Stimulated activated CD8-positive, alpha-beta memory T cell treated with anti-CD3 and anti-CD28 coated beads, Interleukin-15, amount 100 ng/mL, for 24 hours (primary cell): ENCODE data around the gene EBPL.
"Not testable (repeated sequence)": the region's sequence is repeated elsewhere in the genome, so short reads cannot be mapped to it uniquely, and the experiment has no call there.

Source experiments
- DNase-seq: peaks from one replicate; pipeline ENCODE4 v3.0.0-alpha.2; 2020; ENCODE audit warnings: low read depth

Gene EBPL

DNA sequence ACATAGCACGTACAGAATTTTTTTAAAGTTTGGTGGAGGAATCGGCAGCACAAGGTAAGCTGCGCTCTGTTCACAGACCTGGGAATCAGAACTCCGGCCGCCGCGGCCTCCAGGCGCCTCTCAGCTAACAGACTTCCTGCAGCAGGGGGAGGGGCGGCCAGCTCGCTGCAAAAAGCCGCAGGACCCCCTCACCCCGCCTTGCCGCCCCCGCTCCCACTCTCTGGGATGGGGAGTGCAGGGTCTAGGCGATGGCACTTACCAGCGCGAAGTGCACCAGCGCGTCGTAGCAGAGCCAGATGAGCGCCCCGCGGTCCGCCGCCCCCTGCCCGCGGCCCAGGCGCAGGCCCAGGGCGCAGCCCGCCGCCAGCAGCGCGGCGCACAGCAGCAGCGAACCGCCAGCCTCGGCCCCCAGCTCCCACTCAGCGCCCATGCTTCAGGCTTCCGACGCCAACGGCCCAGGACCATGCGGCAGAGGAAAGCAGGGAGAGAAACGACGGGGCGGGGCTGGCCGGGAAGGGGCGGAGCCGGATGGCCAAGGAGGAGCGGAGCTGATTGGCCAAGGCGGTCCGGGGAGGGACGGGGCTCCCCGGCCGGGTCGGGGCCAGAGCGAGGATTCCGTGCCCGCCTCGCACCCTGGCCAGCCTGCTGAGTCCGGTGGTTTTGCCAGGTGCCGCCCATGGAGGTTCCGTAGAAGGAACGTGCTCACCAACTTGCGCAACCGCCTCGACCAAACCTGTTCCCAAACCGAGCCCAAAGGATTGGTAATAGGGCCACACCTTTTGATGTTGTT lies at the start of gene EBPL:
EBPL (minus strand) TSS at position 492 of the 790 bp plus-strand sequence; CDS start at position 430, 62 bp downstream.
- DNase-seq = peak; percentile 75

DNA sequence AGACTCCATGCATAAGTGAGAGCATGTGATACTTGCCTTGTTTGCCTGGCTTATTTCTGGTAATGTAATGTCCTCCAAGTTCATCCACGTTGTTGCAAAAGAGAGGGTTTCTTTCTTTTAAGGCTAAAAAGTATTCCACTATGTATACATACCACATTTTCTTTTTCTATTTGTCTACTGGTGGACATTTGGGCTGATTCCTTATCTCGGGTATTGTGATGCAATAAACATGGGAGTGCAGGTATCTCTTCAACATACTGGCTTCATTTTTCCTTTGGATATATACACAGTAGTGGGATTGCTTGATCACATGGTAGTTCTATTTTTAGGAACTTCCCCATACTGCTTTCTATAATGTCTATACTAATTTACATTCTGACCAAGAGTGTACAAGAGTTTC lies 49.6 kb upstream of the EBPL start:
- no peak for DNase-seq

- DNase-seq = no peak
These were observed 48.4 kb upstream of the EBPL start for GRCh38 chr13:49739498-49740187.

- DNase-seq = no peak
These were observed 42.1 kb upstream of the EBPL start for GRCh38 chr13:49733181-49733951.

GRCh38 chr13:49731766-49732165 lies 40.5 kb upstream of the EBPL start:
- no peak for DNase-seq

GRCh38 chr13:49716615-49717014 lies 25.3 kb upstream of the EBPL start:
- DNase-seq = no peak

GRCh38 chr13:49714757-49715156 lies 23.5 kb upstream of the EBPL start:
- DNase-seq = no peak

DNA sequence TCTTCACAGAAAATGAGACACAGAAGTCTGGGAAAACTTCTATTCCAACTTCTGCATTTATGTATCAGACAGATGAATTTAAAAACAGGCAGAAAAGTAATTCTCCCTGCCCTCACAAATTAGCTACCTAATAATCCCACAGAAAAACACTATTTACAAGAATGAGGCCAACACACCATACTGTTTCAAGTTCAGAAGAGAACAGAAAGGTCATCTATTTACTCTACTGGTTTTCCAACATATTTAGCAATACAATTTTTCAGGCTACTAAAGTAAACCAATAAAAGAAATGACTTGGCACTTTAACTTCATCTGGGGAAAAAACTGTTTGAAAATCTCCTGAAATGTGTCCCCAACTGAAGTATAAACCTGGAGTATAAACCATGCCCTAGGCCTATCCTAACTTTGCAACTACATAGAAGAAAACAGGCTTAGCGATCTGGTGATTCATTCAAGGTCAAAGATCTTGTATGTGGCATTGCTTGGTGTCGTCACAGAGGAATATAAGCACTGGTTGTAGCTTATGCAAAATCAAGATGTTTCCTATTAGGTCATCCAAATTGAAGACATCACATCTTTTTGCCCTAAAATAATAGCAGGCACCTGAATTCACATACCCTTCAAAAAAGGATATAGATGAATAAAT lies 20.1 kb upstream of the EBPL start:
- DNase-seq = no peak

GRCh38 chr13:49704264-49704663 lies 13.0 kb upstream of the EBPL start:
- DNase-seq = not testable (repeated sequence)

- DNase-seq = no peak
These were observed 10.2 kb upstream of the EBPL start for GRCh38 chr13:49701491-49701890.

DNA sequence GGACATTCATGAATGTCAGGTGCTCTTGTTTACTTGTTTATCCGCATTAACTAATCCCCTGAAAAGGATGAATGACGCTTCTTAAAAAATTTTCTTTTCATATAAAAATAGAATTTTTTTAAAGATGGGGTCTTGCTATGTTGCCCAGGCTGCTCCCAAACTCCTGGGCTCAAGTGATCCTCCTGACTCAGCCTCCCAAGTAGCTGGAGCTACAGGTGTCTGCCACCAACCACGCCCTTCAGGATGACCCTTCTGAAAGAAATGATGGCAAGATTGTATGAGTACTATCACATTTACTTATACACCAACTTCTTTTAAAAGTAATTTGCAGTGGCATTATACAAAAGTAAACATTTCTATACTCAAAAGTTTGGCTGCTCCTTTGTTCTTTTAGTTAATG lies 6.2 kb upstream of the EBPL start:
- DNase-seq = no peak

GRCh38 chr13:49694446-49694845 lies 3.2 kb upstream of the EBPL start:
- DNase-seq = no peak

DNA sequence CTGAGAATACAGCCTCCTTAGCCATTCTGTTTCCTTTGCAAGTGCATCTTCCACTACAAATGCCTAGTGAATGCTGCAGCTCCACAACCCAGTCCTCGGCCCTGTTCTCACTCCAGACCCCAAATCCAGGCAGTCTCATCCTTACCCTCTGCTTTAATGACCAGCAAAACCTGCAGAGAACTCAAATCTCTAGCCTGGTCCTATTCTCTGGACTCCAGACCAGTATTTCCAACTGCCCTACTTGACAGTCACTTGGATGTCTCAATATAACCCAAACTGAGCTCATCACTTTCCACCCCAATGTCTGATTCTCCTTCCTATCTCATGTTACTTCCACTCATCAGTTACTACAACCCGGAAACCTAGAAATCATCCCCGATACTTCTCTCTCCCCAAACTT lies 2.6 kb upstream of the EBPL start:
- no peak for DNase-seq

DNA sequence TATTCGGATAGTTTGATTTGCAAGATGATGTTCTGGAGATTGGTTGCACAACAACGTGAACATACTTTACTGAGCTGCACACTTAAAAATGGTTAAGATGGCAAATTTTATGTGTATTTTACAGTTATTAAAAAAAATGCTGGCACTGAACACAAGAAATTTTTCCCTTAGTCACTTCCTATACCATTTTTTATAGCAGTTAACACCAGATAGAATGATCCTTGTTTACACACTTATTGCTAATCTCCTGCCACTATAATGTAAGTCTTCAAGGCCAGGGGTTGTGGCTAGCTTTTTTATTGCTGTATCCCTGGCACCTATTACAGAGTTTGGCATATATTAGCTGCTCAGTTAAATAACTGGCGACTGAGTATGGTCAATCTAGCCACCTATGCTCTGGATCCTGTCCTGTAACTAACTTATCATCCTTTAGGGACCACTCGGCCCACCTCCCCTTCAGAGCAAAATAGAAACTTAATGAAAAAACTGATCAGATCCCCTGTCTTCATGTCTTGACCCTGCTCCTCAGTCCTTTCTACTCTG lies 2.0 kb upstream of the EBPL start:
- DNase-seq = no peak

GRCh38 chr13:49690133-49690994 lies 922 bp downstream of the EBPL start:
- no peak for DNase-seq

- no peak for DNase-seq
These were observed 7.8 kb downstream of the EBPL start for GRCh38 chr13:49683489-49683888.

DNA sequence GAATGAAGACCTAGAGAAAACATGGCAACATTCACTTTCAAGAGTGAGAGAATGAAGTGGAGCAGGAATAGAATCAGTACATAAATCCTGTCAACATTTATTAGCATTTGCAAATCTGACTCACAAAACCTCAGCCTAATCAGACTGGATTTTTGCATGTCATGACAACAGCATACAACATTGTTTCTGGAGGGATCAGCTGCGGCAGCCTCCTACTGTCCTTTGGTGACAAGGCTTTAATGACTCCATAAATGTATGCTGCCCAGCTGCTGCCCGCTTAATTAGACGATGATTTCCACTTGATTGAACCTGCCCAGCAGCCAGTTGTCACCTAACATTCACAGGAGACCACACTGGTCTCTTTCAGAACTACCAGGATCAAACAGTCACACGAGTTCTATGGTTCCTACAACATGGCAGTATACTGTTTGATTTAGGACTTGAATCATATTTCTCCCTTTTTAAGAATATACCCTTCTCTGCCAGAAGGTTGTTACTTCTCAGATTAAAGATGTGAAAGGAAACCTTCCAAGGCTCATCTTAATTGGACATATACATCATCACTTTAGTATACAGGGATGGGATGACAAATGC lies 9.3 kb downstream of the EBPL start:
- no peak for DNase-seq

- no peak for DNase-seq
These were observed 12.0 kb downstream of the EBPL start for GRCh38 chr13:49679246-49679645.

DNA sequence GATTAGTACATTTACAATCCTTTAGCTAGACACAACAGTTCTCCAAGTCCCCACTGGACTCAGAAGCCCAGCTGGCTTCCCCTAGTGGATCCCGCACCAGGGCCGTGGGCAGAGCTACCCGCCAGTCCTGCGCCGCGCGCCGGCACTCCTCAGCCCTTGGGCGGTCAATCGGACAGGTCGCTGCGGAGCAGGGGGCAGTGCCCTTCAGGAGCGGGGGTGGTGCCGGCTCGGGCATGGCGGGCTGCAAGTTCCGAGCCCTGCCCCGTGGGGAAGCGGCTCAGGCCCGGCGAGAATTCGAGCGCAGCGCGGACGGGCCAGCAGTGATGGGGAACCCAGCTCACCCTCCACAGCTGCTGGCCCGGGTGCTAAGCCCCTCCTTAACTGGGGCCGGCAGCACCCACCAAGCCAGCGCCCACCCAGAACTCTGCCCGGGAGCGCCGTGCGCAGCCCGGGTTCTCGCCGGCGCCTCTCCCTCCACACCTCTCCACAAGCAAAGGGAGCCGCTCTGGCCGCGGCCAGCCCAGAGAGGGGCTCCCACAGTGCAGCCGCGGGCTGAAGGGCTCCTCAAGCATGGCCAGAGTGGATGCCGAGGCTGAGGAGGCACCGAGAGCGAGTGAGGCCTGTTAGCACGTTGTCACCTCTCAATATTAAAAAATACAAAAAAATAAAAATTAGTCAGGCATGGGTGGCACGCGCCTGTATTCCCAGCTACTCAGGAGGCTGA lies 12.9 kb downstream of the EBPL start:
- DNase-seq = no peak
